Naive thymus-derived CD4-positive, alpha-beta T cell (primary cell): ENCODE measurements around the gene BRD4. TPM values are rescaled to one million over a fixed set of nuclear protein-coding genes. Genes with fewer than 3 reads are reported as not detected.

ENCODE experiments used
- ATAC-seq: fragments of 150-1000 bp; cut with Tn5 transposase; 2 replicates; pipeline ENCODE4 v1.10.0; 2021; ENCODE audit warnings: mild to moderate bottlenecking, moderate library complexity
- CTCF ChIA-PET: fragments of 350-600 bp; sonication (Branson Sonifier 250); formaldehyde crosslinking; loops from one replicate; lab custom pipeline; 2021; ENCODE audit warnings: antibody characterized with exemption; lab: Charles Lee
- POLR2A ChIA-PET: fragments of 350-600 bp; sonication (Branson Sonifier 250); formaldehyde crosslinking; loops from one replicate; lab custom pipeline; 2021; ENCODE audit warnings: antibody characterized with exemption, inconsistent platforms; lab: Charles Lee
- DNase-seq, 9 donors: peaks; one replicate each; pipeline versions ENCODE4 v3.0.0 to v3.0.0-alpha.2; 2020 to 2022; ENCODE audit warnings: mixed read lengths in 1 of 9
- H3K27ac ChIP-seq: one replicate; pipeline ENCODE4 v1.7.0; 2013; ENCODE audit warnings: mild to moderate bottlenecking, low read depth, low read length, moderate library complexity
- H3K27me3 ChIP-seq, 2 donors: one replicate each; pipeline ENCODE4 v1.7.0; 2013; ENCODE audit warnings: low read length in 2 of 2, mild to moderate bottlenecking in 2 of 2, moderate library complexity in 2 of 2; ENCODE audit not compliant: control insufficient read depth in 2 of 2, insufficient read depth in 2 of 2
- H3K36me3 ChIP-seq, 3 experiments: 1 replicate in 2 of 3; 2 replicates in 1 of 3; pipeline ENCODE4 v1.7.0; 2013; ENCODE audit warnings: low read length in 3 of 3, mild to moderate bottlenecking in 3 of 3, moderate library complexity in 1 of 3; ENCODE audit not compliant: insufficient read depth in 3 of 3, control insufficient read depth in 2 of 3
- H3K4me1 ChIP-seq, 2 donors: one replicate each; pipeline ENCODE4 v1.7.0; 2013; ENCODE audit warnings: low read length in 2 of 2, mild to moderate bottlenecking in 2 of 2, moderate library complexity in 1 of 2; ENCODE audit not compliant: control insufficient read depth in 2 of 2, insufficient read depth in 2 of 2
- H3K4me3 ChIP-seq: 2 replicates; pipeline ENCODE4 v1.7.0; 2013; ENCODE audit warnings: mild to moderate bottlenecking, low read length
- H3K9me3 ChIP-seq, 3 experiments: 1 replicate in 2 of 3; 2 replicates in 1 of 3; pipeline ENCODE4 v1.7.0; 2013; ENCODE audit warnings: low read length in 3 of 3; ENCODE audit not compliant: control insufficient read depth in 2 of 3
- H3K27ac Mint-ChIP-seq, 9 donors: one replicate each; pipeline ENCODE4 v1.8.0; 2020 to 2022; ENCODE audit warnings: mixed read lengths in 9 of 9, mild to moderate bottlenecking in 8 of 9, moderate library complexity in 5 of 9, inconsistent platforms in 2 of 9
- H3K27me3 Mint-ChIP-seq, 5 donors: one replicate each; pipeline ENCODE4 v1.8.0; 2021 to 2022; ENCODE audit warnings: mixed read lengths in 5 of 5, mild to moderate bottlenecking in 1 of 5
- H3K36me3 Mint-ChIP-seq, 5 donors: one replicate each; pipeline ENCODE4 v1.8.0; 2020 to 2022; ENCODE audit warnings: mixed read lengths in 5 of 5, mild to moderate bottlenecking in 3 of 5, inconsistent platforms in 1 of 5
- H3K4me1 Mint-ChIP-seq, 7 donors: one replicate each; pipeline ENCODE4 v1.8.0; 2020 to 2022; ENCODE audit warnings: mixed read lengths in 7 of 7, mild to moderate bottlenecking in 3 of 7, inconsistent platforms in 1 of 7
- H3K4me3 Mint-ChIP-seq, 10 donors: one replicate each; pipeline ENCODE4 v1.8.0; 2020 to 2022; ENCODE audit warnings: mild to moderate bottlenecking in 10 of 10, mixed read lengths in 10 of 10, moderate library complexity in 6 of 10, inconsistent platforms in 2 of 10
- H3K9me3 Mint-ChIP-seq, 11 donors: one replicate each; pipeline ENCODE4 v1.8.0; 2020 to 2022; ENCODE audit warnings: mixed read lengths in 11 of 11, mild to moderate bottlenecking in 4 of 11, inconsistent platforms in 1 of 11, moderate library complexity in 1 of 11
- intact Hi-C, 2 donors: fragments of 100-400 bp; cut with micrococcal nuclease; formaldehyde crosslinking; loops; one replicate each; pipeline ENCODE4 v1.15.1; 2023
- polyA plus RNA-seq, 2 donors: library from polyadenylated mRNA; unstranded; fragments of 300-500 nt; fragmentation: Illumina TruSeq; gene quantifications; one replicate each; pipeline ENCODE4 v1.2.3, GENCODE V29; 2021
- total RNA-seq, 6 experiments: library from RNA in 5 of 6; stranded (reverse) in 5 of 6; gene quantifications; 1 replicate in 5 of 6; 2 replicates in 1 of 6; pipeline ENCODE4 v1.2.3 and lab custom pipeline; 2021 to 2026

BRD4 gene
- total and polyA plus RNA-seq, 7 experiments from 2014 or later: 10.5 to 168 (median 113) TPM

GRCh38 chr19:15371786-15372380 lies 39.5 kb upstream of the BRD4 start:
- peak overlapping the region in 2 of 9 donors; percentile 14 to 53 for H3K27ac Mint-ChIP-seq
- H3K36me3 Mint-ChIP-seq: peaks cover 0 to 25% (median 6%) of the 10 kb centered on the region in 5 donors
- Histone ChIP-seq H3K9me3 (no peaks in the 10 kb centered on the region), H3K36me3 (peaks cover 23 to 83% (median 33%) of the 10 kb centered on the region in 3 experiments), H3K4me3 (no peak overlapping the region), H3K4me1 (peaks cover 5 to 9% of the 10 kb centered on the region in 2 donors), H3K27me3 (no peaks in the 10 kb centered on the region), H3K27ac (no peak overlapping the region)
- CTCF ChIA-PET: no interaction called here
- H3K4me3 Mint-ChIP-seq: no peak overlapping the region
- ATAC-seq (no peak), DNase-seq (no peak)
- H3K4me1 Mint-ChIP-seq: peaks cover 6 to 25% (median 15%) of the 10 kb centered on the region in 7 donors
- intact Hi-C loops: loop anchor here in 1 of 2 donors (10.0 kb wide), 1 partner anchor 197 kb away; no protein-coding TSS in a partner anchor
- POLR2A ChIA-PET: interaction anchor here (0.6 to 1.2 kb wide), 2 partner anchors 44 to 61 kb away, joined by 3 read pairs; no protein-coding TSS in a partner anchor
- H3K9me3 Mint-ChIP-seq: no peaks in the 10 kb centered on the region
- H3K27me3 Mint-ChIP-seq: no peaks in the 10 kb centered on the region

GRCh38 chr19:15371119-15371518 lies 38.8 kb upstream of the BRD4 start:
- intact Hi-C loops: loop anchor here in 1 of 2 donors (10.0 kb wide), 1 partner anchor 196 kb away; no protein-coding TSS in a partner anchor
- DNase-seq: no peak
- ATAC-seq: no peak
- ChIA-PET CTCF (no interaction called here), POLR2A (interaction anchor here (0.6 to 1.6 kb wide), 3 partner anchors 45 to 62 kb away, joined by 3 to 6 read pairs (median 3); no protein-coding TSS in a partner anchor)
- H3K9me3 Mint-ChIP-seq: no peaks in the 10 kb centered on the region
- H3K27me3 Mint-ChIP-seq: no peaks in the 10 kb centered on the region
- H3K4me3 Mint-ChIP-seq: no peak overlapping the region
- Histone ChIP-seq H3K9me3 (no peaks in the 10 kb centered on the region), H3K36me3 (peaks cover 23 to 89% (median 33%) of the 10 kb centered on the region in 3 experiments), H3K27ac (no peak overlapping the region), H3K4me1 (peaks cover 0 to under 1% of the 10 kb centered on the region in 2 donors), H3K27me3 (no peaks in the 10 kb centered on the region), H3K4me3 (no peak overlapping the region)
- peaks cover 0 to 19% (median 11%) of the 10 kb centered on the region in 7 donors for H3K4me1 Mint-ChIP-seq
- no peak overlapping the region for H3K27ac Mint-ChIP-seq
- H3K36me3 Mint-ChIP-seq: peaks cover 0 to 25% (median 6%) of the 10 kb centered on the region in 5 donors

GRCh38 chr19:15369594-15369891 lies 37.2 kb upstream of the BRD4 start:
- Mint-ChIP-seq H3K9me3 (no peaks in the 10 kb centered on the region), H3K36me3 (peaks cover 0 to 25% (median 6%) of the 10 kb centered on the region in 5 donors), H3K27me3 (no peaks in the 10 kb centered on the region), H3K27ac (no peak overlapping the region), H3K4me3 (no peak overlapping the region), H3K4me1 (peaks cover 0 to 14% (median 6%) of the 10 kb centered on the region in 7 donors)
- DNase-seq (no peak), ATAC-seq (no peak)
- POLR2A ChIA-PET: interaction anchor here (1.6 kb wide), 1 partner anchor 50 kb away, joined by 6 read pairs; no protein-coding TSS in a partner anchor
- H3K4me3 ChIP-seq: no peak overlapping the region
- no peaks in the 10 kb centered on the region for H3K4me1 ChIP-seq
- H3K9me3 ChIP-seq: no peaks in the 10 kb centered on the region
- CTCF ChIA-PET: interaction anchor here (0.5 kb wide), 1 partner anchor 620 kb away, joined by 4 read pairs; no protein-coding TSS in a partner anchor
- intact Hi-C loops: no loop called here
- peaks cover 33 to 94% (median 34%) of the 10 kb centered on the region in 3 experiments for H3K36me3 ChIP-seq
- H3K27ac ChIP-seq: no peak overlapping the region
- no peaks in the 10 kb centered on the region for H3K27me3 ChIP-seq

GRCh38 chr19:15368798-15369593 lies 36.7 kb upstream of the BRD4 start:
- H3K36me3 Mint-ChIP-seq: peaks cover 0 to 25% (median 6%) of the 10 kb centered on the region in 5 donors
- ChIA-PET CTCF (no interaction called here), POLR2A (interaction anchor here (1.3 kb wide), 1 partner anchor 9 kb away, joined by 4 read pairs; no protein-coding TSS in a partner anchor)
- Histone ChIP-seq H3K4me3 (no peak overlapping the region), H3K9me3 (no peaks in the 10 kb centered on the region), H3K4me1 (no peaks in the 10 kb centered on the region), H3K36me3 (peaks cover 33 to 92% (median 34%) of the 10 kb centered on the region in 3 experiments), H3K27ac (no peak overlapping the region), H3K27me3 (no peaks in the 10 kb centered on the region)
- intact Hi-C loops: no loop called here
- no peak for DNase-seq
- no peak for ATAC-seq
- H3K27me3 Mint-ChIP-seq: no peaks in the 10 kb centered on the region
- no peak overlapping the region for H3K4me3 Mint-ChIP-seq
- peaks cover 0 to 14% (median 5%) of the 10 kb centered on the region in 7 donors for H3K4me1 Mint-ChIP-seq
- no peaks in the 10 kb centered on the region for H3K9me3 Mint-ChIP-seq
- H3K27ac Mint-ChIP-seq: peak overlapping the region in 2 of 9 donors; percentile 17 to 43

- no peak for ATAC-seq
- CTCF ChIA-PET: interaction anchor here (0.6 kb wide), 1 partner anchor 1310 kb away, joined by 3 read pairs; no protein-coding TSS in a partner anchor
Measured at GRCh38 chr19:15368051-15368632, 35.8 kb upstream of the BRD4 start.

GRCh38 chr19:15367439-15367838 lies 35.1 kb upstream of the BRD4 start:
- H3K36me3 Mint-ChIP-seq: peaks cover 4 to 18% (median 6%) of the 10 kb centered on the region in 5 donors
- ChIA-PET POLR2A (interaction anchor here (1.2 kb wide), 1 partner anchor 11 kb away, joined by 3 read pairs; no protein-coding TSS in a partner anchor), CTCF (interaction anchor here (0.6 kb wide), 1 partner anchor 1311 kb away, joined by 3 read pairs; no protein-coding TSS in a partner anchor)
- ATAC-seq (no peak), DNase-seq (no peak)
- no peak overlapping the region for H3K4me3 Mint-ChIP-seq
- no peak overlapping the region for H3K27ac ChIP-seq
- no peaks in the 10 kb centered on the region for H3K27me3 ChIP-seq
- H3K4me3 ChIP-seq: no peak overlapping the region
- H3K9me3 Mint-ChIP-seq: no peaks in the 10 kb centered on the region
- intact Hi-C loops: no loop called here
- H3K27me3 Mint-ChIP-seq: no peaks in the 10 kb centered on the region
- H3K4me1 Mint-ChIP-seq: peaks cover 0 to 4% (median 0%) of the 10 kb centered on the region in 7 donors
- peaks cover 33 to 76% (median 34%) of the 10 kb centered on the region in 3 experiments for H3K36me3 ChIP-seq
- peak overlapping the region in 1 of 9 donors; percentile 79 for H3K27ac Mint-ChIP-seq
- H3K4me1 ChIP-seq: no peaks in the 10 kb centered on the region
- H3K9me3 ChIP-seq: no peaks in the 10 kb centered on the region

More at GRCh38 chr19:15368051-15368632, 35.8 kb upstream of the BRD4 start:
- Histone ChIP-seq H3K4me1 (no peaks in the 10 kb centered on the region), H3K27me3 (no peaks in the 10 kb centered on the region), H3K4me3 (no peak overlapping the region), H3K9me3 (no peaks in the 10 kb centered on the region), H3K36me3 (peaks cover 33 to 83% (median 34%) of the 10 kb centered on the region in 3 experiments), H3K27ac (no peak overlapping the region)
- peaks cover 4 to 22% (median 9%) of the 10 kb centered on the region in 5 donors for H3K36me3 Mint-ChIP-seq
- no peak for DNase-seq
- H3K9me3 Mint-ChIP-seq: no peaks in the 10 kb centered on the region
- no peaks in the 10 kb centered on the region for H3K27me3 Mint-ChIP-seq
- intact Hi-C loops: no loop called here
- POLR2A ChIA-PET: interaction anchor here (1.2 to 1.3 kb wide), 2 partner anchors 10 to 11 kb away, joined by 3 to 4 read pairs; no protein-coding TSS in a partner anchor
- peaks cover 0 to 7% (median 1%) of the 10 kb centered on the region in 7 donors for H3K4me1 Mint-ChIP-seq
- no peak overlapping the region for H3K4me3 Mint-ChIP-seq
- peak overlapping the region in 2 of 9 donors; percentile 43 to 79 for H3K27ac Mint-ChIP-seq
